Measurements from ENCODE around the gene CLSTN2.

Gene CLSTN2

DNA sequence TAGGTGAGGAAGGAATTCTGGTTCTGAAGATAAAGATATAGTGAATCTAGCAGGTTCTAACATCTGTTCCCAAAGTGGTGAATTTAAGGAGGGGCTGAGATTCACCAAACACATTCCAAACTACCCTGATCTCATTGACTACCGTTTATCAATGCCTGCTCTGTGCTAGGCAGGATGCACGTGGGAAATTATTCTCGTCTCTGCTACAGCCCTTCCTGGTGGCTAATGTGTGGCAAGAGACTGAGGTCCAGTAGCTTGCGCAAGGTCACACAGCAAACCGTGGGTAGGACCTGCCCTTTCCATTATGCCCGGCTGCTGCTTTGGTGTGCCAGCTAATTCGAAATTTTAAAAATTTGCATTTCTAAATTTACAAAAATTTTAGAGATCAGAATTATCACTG is 533.4 kb downstream of the CLSTN2 start:
- DNase-seq = no peak

DNA sequence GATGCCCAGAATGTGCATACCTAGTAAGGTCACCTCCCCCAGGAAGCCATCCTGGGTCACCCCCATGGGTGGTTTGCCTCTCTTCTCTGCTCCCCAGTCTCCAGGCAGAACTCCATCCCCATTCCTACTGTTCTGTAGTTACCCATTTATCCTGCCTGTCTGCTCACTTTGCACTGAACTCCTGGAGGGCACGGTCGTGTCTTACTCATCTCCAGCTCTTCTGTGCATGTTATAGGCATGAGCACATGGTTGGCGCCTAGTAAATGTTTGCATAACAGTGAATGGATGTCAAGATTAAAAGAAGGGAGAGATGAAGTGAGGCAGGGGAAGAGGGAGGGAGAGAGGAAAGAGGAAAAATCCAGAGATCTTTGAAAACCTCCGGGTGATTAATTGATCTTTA is 534.5 kb downstream of the CLSTN2 start:
- no peak for DNase-seq

DNA sequence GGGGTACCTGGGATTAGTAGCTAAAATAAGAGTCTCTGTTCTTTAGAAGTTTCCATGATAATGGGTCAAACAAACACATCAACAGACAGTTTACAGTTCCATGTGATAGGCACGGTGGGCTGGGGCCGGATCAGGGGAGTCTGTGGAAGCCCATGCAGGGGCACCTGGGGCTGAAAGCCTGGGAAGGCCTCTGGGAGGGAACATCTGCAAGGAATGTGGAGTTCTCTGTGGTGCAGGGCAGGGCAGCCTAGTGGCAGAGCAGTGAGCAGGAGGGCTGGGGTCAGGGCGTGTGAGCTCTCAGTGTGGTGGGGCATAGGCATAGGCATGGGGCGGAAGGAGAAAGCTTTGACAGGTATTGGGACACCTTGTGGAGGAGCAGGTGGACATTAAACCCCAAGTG is 535.2 kb downstream of the CLSTN2 start:
- DNase-seq = no peak

DNA sequence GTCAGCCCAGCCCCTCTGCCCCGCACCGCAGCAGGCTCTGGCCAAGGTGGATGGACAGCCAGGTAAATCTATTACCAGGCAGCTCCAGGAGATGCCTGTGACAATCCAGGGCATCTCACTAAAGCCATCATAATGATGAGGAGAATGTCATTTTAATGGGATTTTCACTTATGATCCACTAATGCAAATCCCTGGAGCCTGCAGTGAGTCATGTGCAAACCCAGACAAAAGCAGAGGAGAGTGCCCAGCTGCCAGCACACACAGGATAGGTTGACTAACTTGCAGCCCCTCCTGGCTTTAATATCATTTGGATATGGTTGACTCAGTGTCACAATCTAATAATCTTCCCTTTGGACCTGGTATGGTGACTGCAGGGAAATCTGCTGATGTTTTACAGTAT is 536.0 kb downstream of the CLSTN2 start:
- DNase-seq = no peak

DNA sequence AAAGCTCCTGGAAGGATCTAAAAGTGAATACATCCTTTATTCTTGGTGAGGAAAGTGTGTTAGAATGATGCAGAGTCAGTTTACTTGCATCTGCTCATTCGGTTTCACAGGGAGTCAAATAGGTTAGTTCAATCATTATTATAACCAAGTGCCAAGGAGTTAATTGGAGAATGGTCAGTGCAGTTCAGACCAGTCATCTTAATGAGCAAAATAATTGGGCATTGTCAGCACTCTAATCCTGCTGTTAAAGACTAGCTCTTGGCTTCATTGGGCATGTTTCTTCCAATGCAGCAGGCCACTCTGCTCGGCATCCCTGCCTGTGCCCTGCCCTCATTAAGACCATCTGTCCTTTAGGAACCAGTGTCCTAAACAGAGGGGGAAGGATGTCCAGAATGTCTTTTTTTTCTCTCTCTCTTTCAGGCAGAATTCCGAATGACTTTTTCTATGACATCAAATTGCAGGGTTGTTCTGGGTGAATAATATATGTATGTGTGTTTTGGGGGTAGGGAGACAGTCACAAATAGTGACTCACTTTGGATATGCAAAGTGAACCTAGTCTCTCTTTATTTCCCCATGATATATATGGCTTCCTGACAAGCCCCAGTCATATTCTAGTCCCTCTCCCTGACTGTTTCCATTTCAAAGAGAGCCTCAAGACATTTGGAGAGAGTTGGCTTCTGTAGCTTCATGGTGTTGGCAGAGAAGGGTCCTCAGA is 537.5 kb downstream of the CLSTN2 start:
- DNase-seq = no peak

DNA sequence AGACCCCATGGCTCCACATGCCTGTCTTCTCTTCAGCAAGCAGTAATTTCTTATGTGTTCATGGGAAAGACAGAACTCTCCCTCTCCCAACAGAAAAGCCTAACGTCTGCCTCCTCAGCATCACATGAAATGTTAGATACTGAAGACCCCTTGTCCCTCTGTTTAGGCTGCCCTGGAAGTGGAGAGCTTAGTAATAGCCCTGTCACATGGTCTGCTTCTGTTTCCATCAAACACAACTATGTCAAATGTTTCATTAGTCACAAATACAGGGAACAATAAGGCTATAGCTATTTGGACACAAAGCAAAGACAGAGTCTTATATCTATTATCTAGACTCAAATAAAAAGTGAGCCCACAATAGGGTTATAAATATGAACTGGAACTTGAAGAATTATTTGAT is 552.6 kb downstream of the CLSTN2 start:
- DNase-seq = no peak

DNA sequence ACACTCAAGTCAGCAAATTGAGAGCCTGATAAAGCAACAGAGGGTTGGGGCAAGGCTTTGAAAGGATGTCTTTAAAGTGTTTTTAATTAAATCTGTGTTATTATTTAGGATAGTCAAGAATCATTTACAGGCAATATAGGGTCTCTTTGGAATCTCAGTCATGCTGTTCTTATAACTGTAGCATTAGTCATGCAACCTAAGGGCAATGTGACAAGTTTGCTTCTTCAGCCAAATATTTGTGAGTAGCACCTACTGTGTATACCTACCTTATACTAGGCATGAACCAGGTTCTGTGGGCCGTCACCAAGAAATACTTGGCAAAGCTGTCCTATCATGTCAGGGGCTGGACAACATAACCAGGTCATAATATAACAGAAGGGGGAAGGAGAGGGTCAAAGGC is 558.3 kb downstream of the CLSTN2 start:
- DNase-seq = no peak

DNA sequence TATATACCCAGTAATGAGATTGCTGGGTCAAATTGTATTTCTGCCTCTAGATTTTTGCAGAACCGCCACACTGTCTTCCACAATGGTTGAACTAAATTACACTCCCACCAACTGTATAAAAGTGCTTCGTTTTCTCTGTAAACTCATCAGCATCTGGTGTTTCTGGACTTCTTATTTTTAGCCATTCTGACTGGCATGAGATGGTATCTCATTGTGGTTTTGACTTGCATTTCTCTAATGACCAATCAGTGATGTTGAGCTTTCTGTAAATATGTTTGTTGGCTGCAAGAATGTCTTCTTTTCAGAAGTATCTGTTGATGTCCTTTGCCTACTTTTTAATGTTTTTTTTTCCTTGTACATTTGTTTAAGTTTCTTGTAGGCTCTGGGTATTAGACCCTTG is 560.0 kb downstream of the CLSTN2 start:
- no peak for DNase-seq

DNA sequence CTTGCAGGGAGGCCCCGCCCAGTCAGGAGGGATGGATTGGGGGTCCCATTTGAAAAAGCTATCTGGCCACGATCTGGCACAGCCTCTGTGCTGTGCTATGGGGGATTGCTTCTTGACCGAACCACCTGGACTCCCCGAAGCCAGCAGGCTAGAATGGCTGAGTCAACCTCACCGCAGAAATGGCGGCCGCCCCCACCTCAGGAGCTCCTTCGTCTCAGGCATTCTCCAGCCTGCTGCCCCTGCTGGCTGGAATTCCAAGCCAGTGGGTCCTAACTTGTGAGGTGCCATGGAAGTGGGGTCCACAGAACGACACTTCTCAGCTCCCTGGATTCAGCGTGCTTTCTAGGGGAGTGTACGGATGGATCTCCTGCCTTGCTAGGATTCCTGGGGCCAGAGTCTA is 562.3 kb downstream of the CLSTN2 start:
- DNase-seq = no peak

DNA sequence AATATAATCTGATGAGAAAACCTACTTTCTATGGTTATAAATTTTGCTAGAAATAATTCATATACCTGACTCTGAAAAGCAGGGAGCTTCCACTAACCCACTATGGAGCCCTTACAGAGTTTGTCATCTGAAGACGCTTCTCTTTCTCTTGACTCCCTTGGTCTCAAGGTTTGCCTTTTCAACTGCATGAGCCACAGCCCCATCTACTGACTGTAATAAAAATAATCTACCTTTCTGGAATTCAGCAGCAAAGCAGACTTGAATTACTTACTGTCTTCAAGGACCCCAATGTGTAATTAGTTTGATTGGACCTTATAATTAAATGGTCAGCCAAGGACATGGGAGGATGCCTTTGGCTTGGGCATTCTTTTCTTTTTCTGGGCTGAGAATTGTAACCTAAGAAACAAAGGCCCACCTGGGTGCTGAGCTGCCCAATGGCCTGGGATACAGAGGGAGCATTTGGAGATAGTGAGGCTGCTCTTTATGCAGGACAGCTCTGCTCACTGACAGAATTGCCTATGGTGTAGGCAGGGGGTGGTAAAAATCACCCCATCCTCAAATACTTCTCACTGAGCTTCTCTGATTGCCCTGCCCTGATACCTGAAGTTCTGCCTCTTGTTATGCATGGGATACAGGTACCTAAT is 564.3 kb downstream of the CLSTN2 start:
- DNase-seq = no peak

DNA sequence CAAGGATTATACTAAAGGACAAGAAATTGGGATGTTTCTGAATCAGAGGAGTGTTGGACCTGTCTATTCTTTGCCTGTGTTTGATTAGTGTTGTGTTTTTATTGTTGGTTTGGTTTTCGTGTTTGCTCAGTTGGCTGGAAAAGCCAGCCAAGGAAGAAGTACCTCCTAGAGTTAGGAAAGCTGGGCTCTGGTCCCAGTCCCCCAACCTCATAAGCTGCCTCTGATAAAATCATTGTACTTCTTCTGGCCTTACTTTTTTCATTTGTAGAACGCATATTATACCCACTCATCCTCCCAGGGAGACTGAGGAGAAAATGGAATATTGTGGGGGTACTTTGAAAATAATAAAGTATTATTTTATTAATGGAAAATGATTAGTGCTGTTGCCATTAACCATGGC is 565.5 kb downstream of the CLSTN2 start:
- no peak for DNase-seq

DNA sequence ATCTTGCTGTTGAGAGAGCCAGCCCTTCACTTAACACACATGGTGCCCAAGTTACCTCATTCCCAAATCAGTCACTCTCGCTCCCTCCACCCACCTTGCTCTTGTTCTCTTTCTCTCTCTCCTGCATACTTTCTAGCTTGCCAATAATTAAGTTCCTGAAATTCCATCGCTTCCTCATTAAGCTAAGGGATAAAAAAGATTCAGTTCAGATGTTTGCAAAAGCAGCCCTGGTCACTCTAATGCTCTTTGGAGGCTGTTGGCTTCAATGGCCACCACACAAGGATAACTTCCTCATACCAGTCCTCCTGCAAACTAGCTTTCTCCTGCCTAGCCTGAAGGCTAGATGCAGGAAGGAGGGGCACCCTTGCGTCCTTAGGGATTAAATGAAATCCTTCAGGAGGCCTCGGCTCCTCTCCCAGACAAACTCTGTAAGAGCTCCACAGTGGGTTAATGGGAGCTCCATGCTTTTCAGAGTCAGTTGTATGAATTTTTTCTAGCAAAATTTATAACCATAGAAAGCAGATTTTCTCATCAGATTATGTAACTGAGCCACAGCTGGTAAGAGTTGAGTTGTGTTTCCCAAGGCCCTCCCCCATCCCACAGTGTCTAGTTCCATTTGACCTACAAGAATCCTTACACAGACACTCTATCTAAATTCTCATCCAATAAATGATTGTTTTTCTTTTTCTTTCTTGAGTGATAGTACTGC is 566.2 kb downstream of the CLSTN2 start:
- DNase-seq = no peak

DNA sequence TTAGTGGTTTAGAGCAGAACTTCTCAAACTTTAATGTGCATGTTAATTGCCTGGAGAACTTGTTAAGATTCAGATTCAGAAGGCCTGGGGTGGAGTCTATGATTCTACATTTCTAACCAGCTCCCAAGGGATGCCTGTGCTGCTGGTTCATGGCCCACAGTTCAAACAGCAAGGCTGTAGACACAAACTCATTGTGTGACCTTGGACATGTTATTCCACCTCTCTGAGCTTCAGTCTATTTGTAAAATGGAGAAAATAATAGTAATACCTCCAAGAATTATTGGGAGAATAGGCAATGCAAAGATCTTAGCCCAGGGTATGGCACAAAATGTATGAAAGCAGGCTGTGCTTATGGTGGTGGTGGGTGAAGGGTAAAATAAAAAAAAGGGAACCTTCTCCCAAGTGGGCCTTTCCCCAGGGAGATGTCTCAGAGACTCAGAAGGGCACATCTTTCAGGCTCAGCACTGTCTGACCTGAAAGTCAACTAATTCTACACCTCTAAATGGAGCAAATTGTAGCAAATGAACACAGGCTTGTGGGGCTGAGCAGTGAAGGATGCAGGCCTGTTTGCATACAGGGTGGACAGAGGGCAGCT is 566.9 kb downstream of the CLSTN2 start:
- DNase-seq = no peak

DNA sequence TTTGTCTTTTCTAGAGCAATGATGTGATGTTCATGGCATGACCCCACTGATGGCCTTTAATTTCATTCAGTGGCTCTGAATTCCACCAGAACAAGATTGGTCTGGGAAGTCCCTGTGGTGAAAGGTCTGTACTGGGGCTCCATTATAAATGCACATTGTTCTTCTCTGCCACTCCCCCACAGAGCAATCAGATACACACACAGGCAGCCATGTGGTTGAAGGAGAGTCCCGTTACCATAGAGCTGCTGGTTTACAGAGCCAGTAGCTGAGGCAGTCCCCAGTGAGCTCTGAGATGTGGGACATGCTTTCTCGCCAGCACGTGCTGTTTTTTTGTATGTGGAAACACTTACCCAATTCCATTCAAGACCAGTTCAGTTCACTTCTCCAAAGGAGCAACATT is 570.2 kb downstream of the CLSTN2 start:
- DNase-seq = no peak

DNA sequence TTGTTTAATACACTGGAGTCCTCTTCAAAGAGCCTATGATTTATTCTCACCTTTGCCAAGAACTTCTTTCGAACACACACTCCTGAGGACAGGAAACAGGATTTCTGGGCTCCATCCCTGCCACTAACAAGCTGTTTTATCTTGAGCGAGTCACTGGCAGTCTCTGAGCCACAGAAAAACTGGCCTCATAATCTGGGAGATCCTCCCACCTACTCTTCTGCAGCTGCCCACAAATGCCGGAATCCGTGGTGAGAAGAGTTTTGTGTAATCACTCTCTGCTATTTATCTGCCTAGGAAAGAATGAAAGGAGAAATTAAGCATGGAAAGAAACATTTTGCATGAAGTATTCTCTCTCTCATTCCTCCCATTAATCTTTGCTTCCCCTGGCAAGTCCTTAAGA is 570.9 kb downstream of the CLSTN2 start:
- no peak for DNase-seq

DNA sequence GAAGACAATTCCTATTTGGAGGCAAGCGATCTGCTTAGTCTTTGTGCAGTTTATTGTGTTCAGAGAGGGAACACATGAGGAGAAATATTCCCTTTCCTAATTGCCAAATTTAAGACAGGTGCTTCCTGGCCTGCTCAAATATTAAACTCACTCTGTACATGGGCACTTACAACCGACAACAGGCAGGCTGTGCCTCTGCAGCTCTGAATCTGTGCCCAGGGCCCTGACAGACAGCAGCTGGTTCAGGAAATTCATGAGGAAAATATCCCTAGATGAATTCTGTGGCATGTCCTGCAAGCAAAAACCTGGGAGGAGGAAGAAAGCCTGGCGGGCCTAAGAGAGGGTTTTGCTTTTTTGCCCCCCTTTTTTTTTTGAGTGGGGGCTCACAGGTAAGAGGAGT is 573.6 kb downstream of the CLSTN2 start:
- DNase-seq = no peak

DNA sequence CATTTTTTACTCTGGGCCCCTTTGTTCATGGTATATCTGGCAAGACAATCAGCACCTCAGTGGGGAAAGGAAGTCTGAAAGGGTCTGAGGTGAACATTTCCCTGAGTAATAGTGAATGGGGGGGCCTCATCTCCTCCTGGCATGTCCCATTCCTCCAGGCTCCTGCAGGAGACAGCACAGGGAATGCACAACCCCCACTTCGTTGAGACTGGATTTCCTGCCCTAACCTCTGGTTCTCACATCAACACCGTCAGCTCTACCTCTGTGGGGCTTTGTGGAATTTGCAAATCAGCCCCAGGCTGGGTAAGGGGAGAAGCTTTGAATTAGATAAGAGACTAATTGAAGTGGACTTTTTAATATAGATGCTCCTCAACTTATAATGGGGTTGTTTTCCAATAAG is 574.5 kb downstream of the CLSTN2 start:
- DNase-seq = no peak

DNA sequence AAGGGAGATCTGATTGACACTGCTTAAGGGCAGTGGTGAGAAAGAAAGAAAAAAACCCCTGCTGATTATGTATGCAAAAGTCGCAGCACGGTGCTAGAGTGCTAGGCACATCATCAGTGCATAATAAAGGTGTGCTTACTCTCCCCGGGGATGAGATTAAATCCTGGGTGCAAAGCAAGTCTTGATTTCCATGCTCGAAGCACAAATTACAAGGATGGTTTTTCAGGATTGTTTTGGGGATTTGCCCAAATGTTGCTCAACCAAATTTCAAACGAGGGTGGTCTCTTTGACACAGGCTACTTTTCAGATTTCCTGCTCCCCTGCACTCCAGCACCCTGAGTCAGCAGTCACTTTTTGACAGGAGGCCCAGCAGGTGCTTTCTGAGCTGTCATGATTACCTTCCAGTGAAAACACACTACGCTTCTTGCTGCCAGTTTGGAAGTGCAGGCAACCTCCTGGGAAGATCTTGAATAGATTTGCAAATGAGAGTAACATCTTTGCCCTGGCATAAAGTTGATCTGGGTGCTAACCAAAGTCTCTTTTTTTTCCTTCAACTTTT is 575.4 kb downstream of the CLSTN2 start:
- DNase-seq = no peak

DNA sequence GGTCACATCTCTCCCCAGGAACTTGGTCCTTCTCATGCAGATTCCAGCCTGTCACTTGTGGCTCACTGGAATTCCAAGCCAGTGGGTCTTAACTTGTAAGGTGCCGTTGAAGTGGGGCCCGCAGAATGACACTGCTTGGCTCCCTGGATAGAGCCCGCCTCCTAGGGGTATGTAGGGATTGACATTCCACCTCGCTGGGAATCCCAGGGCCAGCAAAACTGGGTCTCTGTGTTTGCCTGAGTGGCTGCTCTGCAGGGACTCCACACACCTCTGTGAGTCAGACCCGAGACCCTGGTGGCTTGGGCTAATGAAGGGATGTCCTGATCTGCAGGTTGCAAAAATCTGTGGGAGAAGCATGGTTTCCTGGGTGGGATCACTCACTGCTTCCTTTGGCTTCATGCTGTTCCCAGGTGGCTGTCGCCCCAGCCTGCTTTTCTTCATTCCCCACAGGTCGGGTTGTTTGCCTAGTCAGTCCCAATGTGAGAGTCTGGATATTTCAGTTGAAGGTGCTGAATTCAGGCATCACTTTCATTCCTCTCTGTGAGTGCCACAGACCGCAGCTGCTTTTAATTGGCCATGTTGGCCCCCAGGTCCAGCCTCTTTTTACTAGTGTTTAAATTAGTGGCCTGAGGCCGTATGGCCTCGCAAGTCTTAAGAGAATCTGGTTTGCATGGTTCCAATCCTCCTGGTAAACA is 586.9 kb downstream of the CLSTN2 start:
- DNase-seq = no peak

DNA sequence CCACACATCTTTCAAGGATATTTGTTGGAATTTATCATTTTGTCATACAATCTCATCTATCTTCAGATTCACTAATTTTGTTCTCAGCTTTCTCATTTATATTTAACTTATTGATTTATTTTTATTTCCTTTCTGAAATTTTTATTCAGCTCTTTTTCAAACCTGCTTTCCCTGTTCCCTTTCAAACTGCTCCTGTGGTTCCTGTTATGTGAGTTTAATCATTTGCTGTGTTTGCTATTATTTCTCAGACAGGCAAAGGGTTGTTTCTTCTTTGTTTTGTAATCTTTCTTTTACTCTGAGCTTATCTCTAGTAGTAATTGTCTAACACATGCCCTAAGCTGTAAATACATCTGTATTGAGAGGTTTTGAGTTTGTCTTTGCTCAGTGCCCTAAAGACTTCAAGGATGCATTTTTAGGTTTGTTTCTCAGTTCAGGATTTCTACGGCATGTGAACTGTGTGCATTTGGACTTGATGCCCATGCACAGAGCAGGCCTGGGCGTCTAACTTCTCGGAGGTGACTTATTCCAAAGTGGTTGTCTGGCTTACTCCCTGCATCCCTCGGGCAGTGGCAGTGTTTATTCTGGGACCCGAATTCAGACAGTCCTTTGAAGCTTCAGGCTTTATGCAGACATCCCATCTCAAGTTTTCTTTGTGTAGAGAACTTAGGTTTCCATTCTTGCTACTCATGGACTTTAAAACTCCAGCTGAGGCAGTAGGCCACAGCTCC is 587.8 kb downstream of the CLSTN2 start:
- no peak for DNase-seq

DNA sequence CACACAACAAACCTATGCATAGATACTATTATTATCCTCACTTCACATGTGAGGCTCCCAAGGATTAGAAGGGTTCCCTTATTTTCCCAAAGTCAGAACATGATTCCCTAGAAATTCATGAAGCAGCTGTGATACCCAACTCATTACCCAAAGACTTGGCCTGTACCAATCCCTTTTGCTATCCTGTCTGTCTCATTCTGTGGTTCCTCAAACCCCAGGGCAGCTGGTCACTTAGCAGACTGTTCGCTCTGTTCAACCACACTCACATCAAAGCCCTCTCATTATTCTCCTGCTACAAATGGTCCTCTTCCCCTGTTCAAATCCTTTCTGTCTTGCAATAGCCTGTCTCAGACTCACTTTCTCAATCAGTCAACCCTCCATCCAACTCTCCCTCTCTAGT is 588.6 kb downstream of the CLSTN2 start:
- no peak for DNase-seq

DNA sequence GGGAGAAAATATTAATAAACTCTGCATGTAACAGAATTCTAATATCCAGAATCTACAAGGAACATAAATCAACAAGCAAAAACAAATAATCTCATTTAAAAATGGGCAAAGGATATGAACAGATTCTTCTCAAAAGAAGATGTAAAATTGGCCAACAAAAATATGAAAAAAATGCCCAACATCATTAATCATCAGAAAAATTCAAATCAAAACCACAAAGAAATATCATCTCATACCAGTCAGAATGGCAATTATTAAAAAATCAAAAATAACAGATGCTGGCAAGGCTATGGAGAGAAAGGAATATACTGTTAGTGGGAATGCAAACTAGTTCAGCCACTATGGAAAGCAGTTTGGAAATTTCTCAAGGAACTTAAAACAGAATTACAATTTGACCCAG is 592.2 kb downstream of the CLSTN2 start:
- DNase-seq = no peak

Measured in CD4-positive, alpha-beta T cell treated with Interleukin-21 for 1 hour (primary cell).